HG03045 (cell line): ENCODE measurements around the gene SPON2.

Experiments
- ATAC-seq: cut with Tn5 transposase; IDR thresholded peaks from one replicate; pipeline ENCODE4 v1.9.1; 2021; ENCODE audit warnings: mild to moderate bottlenecking, moderate library complexity; ENCODE audit not compliant: unreplicated experiment

Gene SPON2

DNA sequence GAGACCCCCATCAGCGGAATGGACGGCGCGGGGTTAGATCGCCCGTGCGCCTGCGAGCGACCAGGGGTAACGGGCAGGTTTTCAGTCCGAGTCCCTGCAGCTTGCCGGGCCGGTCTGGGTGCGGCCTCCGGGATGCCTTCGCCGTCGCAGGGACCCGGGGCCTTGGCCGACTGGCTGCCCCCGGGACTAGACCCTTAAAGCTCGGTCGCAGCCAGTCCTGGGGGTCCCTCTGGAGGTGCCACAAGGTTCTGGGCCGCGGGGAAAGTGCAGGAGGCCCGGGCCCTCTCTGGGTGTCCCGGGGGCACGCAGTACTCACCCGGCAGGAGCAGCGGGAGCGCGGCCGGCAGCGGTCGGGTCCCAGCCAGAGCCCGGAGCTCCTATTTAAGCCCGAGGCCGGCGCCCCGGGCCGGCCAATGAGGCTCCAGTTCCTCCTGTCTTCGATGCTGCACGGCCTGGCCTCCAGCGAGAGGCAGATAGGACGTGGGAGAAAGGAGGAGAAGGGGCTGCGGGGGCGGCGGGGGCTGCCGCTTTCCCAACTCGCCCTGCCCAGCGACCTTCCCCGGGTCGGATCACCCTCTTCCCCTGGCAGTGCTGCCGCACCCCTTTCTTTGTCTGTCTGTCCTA, at the start of gene SPON2:
Gene SPON2, minus strand, starts transcription at position 356 of the 624 bp plus-strand sequence.
- ATAC-seq: no peak

DNA sequence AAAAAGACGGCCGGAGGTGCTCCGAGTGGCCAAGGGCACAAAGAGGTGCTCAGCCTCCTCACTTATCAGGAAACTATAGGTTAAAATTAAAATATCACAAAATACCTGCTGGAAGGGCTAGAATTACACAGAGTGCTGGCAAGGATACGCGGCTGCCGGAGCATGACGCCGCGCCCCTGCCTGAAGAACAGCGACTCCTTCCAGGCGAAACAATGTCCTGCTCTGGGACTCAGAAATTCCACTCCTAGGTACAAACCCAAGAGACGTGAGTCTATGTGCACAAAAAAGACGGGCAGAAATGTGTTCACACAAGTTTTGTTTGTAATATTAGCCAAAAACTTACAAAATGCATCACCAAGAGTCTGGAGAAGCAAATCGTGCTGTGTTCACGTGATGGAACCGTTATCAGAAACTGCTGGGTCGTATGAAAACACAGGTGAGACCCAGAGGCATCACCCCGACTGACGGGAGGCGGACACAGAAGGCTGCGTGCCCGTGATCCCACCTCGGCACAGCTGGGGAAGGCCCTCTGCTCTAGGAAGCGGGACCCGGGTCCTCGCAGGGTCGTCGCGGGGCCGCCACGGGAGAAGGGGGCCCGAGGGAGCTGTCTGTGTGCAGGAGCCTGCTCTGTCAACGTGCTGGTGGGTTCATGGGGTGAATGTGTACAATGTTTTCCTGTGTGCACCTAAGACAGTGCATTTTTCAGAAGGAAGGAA, 48.9 kb upstream of the SPON2 start:
- ATAC-seq: no peak

DNA sequence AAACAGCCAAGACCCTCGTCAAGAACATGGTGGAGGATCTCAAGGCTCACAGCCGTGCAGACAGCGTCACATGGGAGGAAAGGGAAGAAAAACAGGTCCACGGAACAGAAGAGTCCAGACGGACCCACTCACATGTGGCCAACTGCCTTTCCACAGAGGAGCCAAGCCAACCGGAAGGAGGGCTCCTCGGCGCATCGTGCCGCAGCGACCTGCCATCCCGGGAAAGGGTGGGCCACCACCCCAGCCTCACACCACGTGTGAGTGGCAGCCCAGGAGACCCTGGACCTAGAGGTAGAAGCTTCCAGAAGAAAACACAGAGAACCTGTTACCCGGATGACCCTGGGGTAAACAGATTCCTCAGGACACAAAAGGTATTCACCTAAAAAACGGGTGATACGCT, 48.2 kb upstream of the SPON2 start:
- no peak for ATAC-seq

DNA sequence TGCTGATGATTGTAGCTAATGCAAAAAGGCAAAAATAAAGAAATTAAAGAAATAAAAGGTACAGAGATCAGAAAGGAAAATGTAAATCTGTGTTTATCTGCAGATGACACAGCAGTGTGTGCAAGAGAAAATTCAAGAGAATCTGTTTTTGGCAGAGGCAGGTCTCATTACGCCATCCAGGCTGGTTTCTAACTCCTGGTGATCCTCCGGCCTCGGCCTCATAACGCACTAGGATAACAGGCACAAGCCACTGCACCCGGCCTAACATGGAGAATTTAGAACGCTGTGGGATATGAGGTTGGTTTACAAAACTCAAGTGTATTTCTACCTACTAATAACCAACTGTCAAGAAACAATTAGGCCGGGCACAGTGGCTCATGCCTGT, 47.2 kb upstream of the SPON2 start:
- no peak for ATAC-seq

DNA sequence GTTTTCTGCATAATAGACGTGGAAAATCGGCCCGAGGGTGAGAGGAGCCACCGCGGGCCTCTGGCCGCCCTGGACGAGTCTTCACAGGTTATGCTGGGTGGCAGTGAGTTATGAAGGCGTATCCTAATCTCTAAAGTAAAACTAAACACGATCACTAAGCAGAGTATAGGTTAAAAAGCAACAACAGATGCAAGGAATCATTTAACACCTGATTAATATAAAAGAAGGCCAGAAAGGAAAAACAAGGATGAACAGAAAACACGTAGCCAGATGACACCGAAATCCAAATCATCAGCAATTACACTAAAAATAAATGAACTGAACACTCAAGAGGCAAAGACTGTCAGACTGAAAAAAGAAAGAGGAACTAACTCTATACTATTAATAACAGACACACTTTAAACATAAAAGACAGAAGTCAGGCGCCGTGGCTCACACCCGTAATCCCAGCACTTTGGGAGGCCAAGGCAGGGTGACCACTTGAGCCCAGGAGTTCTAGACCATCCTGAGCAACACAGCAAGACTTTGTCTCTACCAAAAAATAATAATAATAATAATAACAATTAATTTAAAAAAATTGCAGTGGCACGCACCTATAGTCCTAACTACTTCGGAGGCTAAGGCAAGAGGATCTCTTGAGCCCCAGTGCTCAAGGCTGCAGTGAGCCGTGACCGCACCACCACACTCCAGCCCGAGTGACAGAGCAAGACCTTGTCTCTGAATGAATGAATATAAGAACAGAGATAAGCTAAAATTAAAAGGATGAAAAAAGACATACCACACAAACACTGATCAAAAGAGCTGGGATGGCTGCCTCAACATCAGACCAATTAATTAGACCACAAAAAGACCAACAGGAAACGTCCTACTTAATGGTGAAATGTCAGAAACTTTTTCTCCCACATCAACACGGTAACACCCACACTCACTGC, 46.5 kb upstream of the SPON2 start:
- peak; percentile 51 for ATAC-seq

DNA sequence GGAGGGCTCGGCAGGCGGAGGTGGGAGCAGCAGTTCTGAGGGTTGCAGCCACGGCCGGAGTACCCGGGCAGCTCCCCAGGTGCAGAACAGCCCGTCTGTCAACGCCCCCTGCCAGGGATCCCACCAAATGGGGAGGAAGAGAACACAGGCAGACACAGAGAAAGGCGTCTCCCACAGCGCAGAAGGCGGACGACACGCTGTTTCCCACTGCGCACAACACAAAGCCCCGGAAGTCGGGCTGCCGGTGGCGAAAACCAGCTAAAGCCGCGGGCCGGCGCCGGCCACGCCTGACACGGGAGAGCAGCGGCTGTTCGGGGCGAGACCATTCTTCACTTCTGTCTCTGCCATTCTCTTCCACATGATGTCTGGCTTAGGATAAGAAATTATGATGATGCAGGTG, 45.0 kb upstream of the SPON2 start:
- no peak for ATAC-seq

DNA sequence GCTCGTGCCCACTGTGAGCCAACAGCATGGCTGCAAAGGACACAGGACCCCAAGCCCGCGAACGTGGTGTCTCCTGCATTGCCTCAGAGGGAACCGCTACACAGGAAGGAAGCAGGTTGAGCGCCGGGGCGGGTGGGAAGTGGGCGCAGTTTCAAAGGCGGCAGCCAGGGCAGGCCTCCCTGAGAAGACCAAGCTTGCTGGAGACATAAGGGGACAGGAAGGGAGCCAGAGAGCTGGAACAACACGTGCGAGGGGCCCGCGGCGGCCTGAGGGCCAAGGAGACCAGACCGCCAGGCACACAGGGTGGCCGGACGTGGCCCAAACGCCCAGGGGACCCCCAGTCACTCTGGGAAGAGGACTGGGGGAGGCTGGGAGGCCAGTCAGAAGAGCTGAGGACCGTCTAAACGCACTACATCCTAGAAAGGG, 44.5 kb upstream of the SPON2 start:
- ATAC-seq: no peak

DNA sequence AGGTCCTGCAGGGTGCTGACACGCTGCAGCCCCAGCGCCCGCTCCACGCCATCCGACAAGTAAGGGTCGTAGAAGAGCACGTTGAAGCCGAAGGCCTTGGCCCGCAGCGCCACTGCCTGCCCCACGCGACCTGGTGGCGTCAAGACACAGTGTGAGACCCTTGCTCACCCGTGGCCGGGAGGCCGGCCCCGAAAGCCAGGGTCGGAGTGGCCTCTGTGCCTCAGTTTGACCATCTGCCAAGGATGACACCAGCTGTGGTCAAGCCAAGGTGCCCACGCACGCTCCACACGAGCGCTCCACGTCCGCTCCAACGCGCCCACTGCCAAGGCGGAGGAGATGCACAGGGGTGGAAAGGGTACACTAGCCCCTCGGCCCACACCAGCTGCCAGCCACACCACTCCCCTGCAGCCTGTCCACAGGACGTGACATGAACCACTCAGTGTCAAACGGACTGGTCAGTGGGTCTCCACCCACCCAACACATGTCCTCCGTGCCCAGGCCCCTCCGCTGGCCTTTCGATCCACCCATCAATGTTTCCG, 43.8 kb upstream of the SPON2 start:
- ATAC-seq: no peak

DNA sequence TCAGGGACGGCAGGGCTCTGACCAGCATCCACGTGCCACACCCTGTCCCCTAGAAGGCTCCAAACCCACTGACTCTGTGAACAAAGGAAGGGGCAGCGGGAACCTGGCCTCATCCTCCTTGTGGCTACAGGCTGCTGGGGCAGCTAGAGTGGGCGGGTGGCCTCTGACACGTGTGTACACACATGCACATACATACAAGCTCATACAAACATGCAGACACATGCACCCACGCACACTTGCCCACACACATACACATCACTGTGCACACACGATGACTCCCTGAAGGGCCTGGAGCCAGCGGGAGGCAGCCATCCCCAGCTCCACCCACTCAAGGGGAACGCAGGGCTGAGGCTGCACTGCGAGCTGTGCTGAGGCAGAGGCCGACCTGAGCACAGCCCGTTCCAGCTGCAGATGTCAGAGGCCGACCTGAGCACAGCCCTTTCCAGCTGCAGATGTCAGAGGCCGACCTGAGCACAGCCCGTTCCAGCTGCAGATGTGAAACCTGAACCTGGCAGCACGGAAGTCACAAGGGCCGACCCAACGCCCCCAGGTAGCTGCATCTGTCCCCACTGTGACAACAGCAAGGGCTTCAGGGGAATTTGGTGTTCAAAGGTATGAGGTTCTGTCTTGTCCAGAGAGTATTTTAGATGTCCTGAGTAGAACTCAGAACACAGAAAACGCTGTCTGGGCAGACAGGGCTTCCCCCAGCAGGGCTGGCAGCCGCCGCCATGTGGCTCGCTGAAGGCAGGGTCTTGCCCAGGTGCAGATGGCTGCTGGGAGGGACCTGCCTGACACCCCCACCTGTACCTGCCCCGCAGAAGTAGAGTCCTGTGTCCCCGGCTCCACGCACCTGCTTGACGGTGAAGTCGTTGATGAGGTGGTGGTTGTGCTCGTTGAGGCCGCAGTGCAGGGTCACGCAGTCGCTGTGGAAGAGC, 43.0 kb upstream of the SPON2 start:
- ATAC-seq: no peak

DNA sequence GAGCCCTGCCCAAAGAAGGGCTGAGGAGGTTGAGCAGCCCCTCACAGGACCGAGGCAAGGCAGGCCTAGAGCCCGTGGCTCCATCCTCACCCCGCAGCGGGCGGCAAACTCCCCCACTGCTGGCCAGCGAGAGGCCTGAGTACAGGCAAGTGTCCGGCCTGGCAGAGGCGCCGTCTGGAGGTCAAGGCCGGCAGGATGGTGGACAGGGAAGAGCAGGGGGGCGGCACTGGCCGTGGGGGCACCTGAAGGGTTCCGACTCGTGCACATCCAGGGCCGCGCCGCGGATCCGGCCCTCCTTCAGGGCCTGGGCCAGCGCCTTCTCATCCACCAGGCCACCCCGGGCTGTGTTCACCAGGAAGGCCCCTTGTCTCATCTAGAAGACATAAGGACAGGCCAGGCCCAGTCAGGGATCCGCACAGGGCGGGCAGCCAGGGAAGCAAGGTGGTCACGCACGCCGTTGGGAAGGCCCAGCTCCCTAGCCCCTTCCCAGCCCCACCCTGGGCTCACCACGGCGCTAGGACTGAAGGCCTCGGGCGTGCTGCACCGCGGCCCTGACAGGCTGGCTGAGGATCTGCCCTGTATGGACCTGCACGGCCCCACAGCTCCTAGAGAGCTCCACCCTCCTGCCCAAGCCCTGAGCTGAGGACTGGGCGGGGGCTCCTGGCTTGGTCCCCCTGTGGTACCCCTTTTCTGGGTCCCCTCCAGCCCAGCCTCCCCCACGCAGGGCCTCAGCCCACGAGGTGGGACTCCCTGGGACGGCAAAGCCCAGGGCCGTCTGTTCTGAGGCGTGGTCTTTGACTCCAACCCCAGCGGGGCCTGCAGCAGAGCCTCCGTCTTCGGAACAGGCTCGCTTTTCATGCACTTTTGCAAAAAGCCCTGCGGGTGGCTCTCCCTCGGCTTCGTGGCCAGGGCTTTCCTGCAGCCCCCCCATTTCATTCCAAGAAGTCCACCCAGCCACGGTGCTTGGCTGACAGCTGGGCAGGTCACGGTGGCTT, 42.0 kb upstream of the SPON2 start:
- ATAC-seq: no peak

DNA sequence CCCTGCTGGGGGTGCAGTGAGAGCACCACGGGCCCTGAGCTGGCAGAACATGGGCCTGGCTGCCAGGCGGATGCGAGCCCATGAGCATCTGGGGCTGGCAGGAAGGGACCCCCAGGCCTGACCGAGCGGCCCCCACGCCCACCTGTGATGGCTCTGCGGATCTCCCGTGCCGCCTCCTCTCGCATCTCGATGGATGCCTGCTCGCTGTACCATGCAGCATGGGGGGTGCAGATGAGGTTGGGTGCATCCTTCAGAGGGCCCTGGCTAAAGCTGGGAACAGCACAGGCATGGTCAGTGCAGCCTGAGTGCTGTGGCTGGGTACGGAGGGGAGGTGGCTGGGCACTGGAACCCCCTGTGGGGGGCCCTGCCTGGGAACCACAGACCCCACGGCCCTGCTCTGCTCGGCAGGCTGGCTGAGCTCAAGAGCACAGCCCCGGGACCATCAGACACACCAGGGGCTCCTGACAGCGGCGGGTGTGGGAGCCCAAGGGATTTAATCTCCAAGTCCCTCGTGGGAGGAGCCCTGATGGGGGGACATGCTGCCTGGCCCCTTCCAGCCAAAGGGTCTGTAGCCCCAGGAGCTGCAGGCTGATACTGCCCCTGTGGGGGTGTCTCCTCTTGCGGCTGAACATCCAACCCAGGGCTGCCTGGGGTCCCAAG, 41.1 kb upstream of the SPON2 start:
- ATAC-seq: no peak

DNA sequence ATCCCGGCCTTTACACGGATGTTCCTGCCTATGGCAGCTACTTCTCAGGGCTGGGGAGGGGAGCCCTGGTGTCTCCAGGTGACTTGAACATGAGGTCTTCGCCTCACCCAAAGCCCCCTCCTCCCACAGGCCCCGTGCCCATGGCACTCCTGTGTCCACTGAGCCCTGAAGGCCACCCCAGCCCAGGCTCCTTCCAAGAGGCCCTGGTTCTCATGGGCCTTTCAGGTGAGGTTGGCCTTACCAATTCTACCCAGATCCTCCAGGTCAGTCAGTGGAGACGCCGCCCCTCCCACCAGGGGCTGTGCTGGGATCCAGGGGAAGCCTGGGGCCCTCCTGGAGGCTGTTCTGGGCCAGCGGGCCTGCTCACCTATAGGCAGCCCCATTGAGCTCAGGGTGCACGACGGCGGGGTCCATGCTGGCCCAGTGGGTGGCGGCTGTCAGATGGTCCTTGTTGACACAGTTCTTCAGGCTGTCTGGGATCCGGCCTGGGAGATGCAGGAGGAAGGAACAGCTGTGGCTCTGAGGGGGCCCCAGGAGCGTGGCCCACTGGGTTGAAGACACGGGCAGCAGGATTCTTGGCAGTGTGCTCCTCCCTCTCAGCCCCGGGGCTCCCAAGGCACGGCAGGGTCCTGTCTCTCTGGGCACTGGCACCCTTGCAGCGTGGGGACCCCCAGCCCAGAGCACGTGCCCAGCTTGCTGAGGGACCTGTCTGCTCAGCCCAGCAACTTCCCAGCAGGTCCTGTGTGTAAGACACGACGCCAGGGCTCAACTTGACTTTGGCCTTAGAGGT, 40.4 kb upstream of the SPON2 start:
- ATAC-seq: no peak

DNA sequence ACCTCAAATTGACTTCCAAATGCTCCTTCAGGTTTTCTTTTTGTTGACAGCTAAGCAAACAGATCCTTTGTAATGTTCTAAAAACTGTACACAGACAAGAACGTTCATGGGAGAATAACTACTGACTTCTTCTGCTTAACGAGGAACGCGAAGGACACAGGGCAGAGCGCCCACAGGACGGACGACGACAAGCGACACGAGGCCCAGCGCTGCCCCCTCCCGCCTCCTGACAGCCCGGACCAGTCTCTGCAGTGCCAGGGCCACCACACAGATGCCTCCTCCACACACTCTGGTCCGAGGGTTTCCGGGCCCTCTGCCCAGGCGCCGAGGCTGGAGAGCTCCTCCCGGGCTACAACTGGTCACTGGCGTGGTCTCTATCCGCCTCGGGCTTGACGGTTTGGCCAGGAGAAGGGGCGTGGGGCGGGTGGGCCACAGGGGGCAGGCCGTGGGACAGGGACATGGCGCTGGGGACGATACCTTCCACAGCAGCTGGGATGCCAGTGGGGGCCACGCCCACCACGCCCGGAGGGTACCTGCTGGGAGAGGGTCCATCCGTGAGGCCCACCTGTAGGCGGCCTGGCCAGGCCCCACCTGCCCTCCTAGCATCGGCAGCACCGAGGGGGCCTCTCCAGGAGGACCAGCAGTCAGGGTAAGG, 39.6 kb upstream of the SPON2 start:
- no peak for ATAC-seq

DNA sequence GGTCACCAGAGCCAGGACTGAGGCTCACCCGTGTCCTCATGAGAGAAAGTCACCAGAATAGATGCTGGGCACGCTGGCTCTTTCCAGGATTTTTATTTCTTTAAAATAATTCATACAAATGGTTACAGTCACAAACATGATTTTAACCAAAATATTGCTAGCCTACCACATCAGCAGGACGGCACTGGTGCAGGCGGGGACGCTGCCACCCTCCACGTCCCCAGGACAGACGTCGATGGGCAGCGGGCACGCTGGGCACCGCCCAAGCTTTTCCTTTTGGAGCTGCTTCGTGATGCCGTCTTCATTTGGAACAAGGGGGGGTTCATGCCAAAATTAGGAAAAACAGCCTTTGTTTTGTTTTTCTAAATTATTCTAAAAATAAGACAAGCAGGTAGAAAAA, 39.0 kb upstream of the SPON2 start:
- ATAC-seq: no peak

DNA sequence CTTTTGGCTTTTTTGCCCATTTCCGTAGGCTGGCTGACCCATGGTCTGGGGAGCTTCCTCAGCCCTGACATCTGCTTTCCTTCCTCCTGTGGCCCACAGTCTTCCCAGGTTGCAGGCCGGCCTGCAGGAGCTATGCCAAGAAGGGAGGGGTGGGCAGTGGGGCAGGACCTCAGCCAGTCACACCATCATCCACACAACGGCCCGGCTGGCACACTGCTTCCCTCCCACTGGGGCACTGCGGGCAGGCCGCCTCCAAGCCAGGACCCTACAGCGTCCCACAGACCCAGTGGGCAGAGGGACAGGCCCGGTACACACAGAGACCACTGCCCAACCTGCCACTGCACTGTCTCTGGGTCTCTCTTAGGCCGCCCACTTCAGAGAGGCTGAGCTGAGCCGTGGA, 38.6 kb upstream of the SPON2 start:
- ATAC-seq: no peak

DNA sequence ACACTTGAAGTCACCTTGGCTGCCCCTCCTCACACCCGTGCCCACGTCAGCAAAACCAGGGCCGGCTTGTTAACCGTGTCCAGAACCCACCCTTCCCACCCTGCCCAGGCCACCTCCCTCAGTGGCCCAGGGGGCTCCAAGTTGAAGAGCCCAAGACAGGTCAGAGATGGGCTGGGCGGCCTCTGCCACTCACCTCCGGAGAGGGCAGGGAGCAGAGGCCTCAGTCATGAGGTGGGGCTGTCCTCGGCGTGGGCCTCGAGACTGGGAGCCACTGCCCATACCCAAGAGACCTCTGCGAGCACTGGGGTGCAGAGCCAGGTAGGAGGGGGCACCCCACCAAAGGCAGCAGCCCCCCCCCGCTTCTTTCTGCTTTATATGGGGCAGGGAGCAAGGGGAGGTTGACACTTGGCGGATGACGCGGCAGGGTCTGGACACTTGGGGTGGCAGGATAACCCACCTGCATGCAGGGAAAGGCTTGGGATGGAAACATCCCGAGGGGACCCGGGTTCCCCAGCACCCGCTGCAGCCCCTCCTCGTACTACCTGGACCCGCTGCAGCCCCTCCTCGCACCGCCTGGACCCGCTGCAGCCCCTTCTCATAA, 38.0 kb upstream of the SPON2 start:
- no peak for ATAC-seq

DNA sequence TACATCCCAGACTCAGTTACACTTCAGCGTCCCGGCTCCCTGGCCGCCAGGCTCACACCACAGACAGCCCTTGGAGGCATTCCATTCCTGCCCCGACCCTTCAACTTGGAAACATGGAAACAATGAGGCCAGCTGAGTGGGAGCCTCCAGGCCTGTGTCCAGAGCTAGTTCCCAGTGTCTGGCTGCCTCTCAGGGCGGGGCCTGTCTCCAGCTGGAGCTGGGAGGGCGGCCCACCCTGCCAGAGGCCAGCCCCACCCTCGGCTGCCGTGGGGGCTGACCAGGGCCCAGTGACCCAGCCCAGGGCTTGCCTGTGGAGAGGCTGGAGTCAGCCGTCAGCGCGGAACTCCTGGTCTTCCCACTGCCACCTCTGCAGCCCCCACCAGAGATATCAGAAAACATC, 37.4 kb upstream of the SPON2 start:
- no peak for ATAC-seq
